Mesothelial cell of epicardium (in vitro differentiated cells): ENCODE results near the gene SCYGR6. TPM values are rescaled to one million over a fixed set of nuclear protein-coding genes. Genes with fewer than 3 reads are reported as not detected.

Experiments used
- DNase-seq, 2 experiments: peaks; one replicate each; pipeline ENCODE4 v3.0.0; 2021; ENCODE audit warnings: low spot score in 2 of 2; ENCODE audit not compliant: unreplicated experiment in 2 of 2
- H3K27ac Mint-ChIP-seq: 2 replicates; pipeline ENCODE4 v1.8.0; 2021; ENCODE audit warnings: mixed read lengths
- H3K27me3 Mint-ChIP-seq: 2 replicates; pipeline ENCODE4 v1.8.0; 2021; ENCODE audit warnings: low read depth, mixed read lengths
- H3K36me3 Mint-ChIP-seq: 2 replicates; pipeline ENCODE4 v1.8.0; 2021; ENCODE audit warnings: mixed read lengths
- H3K4me1 Mint-ChIP-seq: 2 replicates; pipeline ENCODE4 v1.8.0; 2021; ENCODE audit warnings: mixed read lengths
- H3K4me3 Mint-ChIP-seq: 2 replicates; pipeline ENCODE4 v1.8.0; 2021; ENCODE audit warnings: mild to moderate bottlenecking, moderate library complexity, mixed read lengths
- H3K9me3 Mint-ChIP-seq: 2 replicates; pipeline ENCODE4 v1.8.0; 2021; ENCODE audit warnings: mixed read lengths
- total RNA-seq: library from RNA; stranded (reverse); gene quantifications from 3 replicates; pipeline ENCODE4 v1.2.1, GENCODE V29; 2021
- TF ChIP-seq, protein P1 (sequence below): fragments of 200-600 bp; sonication (generic); IDR thresholded peaks from one replicate; pipeline ENCODE4 v1.5.0; 2021; ENCODE audit warnings: antibody characterized with exemption; ENCODE audit not compliant: unreplicated experiment

SCYGR6 gene
- total RNA-seq, 1 donor from 2014 or later, result not detected

DNA sequence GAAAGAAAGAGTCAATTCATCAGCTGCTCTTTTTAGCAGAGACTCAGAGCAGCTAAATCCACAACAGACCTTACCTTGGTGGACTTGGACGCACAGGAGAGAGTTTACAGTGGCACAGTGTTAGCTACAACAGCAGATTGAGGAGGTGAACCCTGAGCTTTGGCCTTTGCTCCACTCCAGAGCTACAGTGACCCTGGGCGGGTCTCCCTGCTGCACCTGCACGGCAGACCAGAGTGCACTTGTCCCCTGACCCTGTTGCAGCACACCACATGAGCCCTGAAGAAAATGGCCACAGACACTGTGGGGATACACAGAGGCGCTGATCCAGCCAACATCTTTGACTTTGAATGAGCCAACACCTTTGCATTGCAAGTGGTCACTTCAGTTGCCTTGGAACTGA lies 17.7 kb downstream of the SCYGR6 start:
- H3K27ac Mint-ChIP-seq, result no peak overlapping the region
- no peak overlapping the region for H3K4me3 Mint-ChIP-seq
- TF ChIP-seq, protein P1, sequence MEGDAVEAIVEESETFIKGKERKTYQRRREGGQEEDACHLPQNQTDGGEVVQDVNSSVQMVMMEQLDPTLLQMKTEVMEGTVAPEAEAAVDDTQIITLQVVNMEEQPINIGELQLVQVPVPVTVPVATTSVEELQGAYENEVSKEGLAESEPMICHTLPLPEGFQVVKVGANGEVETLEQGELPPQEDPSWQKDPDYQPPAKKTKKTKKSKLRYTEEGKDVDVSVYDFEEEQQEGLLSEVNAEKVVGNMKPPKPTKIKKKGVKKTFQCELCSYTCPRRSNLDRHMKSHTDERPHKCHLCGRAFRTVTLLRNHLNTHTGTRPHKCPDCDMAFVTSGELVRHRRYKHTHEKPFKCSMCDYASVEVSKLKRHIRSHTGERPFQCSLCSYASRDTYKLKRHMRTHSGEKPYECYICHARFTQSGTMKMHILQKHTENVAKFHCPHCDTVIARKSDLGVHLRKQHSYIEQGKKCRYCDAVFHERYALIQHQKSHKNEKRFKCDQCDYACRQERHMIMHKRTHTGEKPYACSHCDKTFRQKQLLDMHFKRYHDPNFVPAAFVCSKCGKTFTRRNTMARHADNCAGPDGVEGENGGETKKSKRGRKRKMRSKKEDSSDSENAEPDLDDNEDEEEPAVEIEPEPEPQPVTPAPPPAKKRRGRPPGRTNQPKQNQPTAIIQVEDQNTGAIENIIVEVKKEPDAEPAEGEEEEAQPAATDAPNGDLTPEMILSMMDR, result no peak
- no peaks in the 10 kb centered on the region for H3K27me3 Mint-ChIP-seq
- H3K4me1 Mint-ChIP-seq, result peaks cover 16% of the 10 kb centered on the region
- peaks cover 7% of the 10 kb centered on the region for H3K36me3 Mint-ChIP-seq
- DNase-seq, result no peak
- H3K9me3 Mint-ChIP-seq, result no peaks in the 10 kb centered on the region

DNA sequence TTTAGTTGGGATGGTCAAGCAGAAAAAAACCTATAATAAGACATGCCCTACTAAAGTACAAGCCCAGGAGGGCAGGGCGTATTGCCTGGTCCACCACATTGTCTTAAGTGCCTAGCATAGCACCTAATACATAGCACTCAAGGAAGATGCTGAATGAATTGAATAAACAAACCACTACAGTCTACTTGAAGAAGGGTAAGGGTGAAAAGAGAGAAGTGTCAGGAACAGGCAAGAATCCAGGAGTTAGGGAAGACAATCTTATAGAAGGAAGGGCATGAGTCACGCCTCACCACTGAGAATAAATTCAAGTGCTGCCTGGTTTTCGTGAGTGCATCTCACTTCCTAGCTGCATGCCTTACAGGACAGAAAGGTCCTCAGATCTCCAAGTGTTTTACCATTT lies 20.6 kb downstream of the SCYGR6 start:
- H3K27me3 Mint-ChIP-seq, result no peaks in the 10 kb centered on the region
- H3K9me3 Mint-ChIP-seq, result peaks cover 6% of the 10 kb centered on the region
- H3K27ac Mint-ChIP-seq, result peak overlapping the region; percentile 96

GRCh38 chr2:227703280-227703732 lies 21.3 kb downstream of the SCYGR6 start:
- H3K36me3 Mint-ChIP-seq, result peaks cover 18% of the 10 kb centered on the region

More for the DNA sequence above, 20.6 kb downstream of the SCYGR6 start:
- no peak overlapping the region for H3K4me3 Mint-ChIP-seq
- peaks cover 16% of the 10 kb centered on the region for H3K4me1 Mint-ChIP-seq
- TF ChIP-seq, protein P1, result no peak
- DNase-seq, result no peak
- peaks cover 16% of the 10 kb centered on the region for H3K36me3 Mint-ChIP-seq

GRCh38 chr2:227701556-227701955 lies 23.0 kb downstream of the SCYGR6 start:
- Mint-ChIP-seq H3K4me1 (peaks cover 16% of the 10 kb centered on the region), H3K4me3 (no peak overlapping the region), H3K27me3 (no peaks in the 10 kb centered on the region), H3K36me3 (peaks cover 18% of the 10 kb centered on the region), H3K9me3 (peaks cover 6% of the 10 kb centered on the region), H3K27ac (no peak overlapping the region)
- TF ChIP-seq, protein P1, result no peak
- no peak for DNase-seq

More at GRCh38 chr2:227703280-227703732, 21.3 kb downstream of the SCYGR6 start:
- peak overlapping the region; percentile 96 for H3K27ac Mint-ChIP-seq
- H3K4me1 Mint-ChIP-seq, result peaks cover 16% of the 10 kb centered on the region
- H3K27me3 Mint-ChIP-seq, result no peaks in the 10 kb centered on the region
- H3K9me3 Mint-ChIP-seq, result peaks cover 6% of the 10 kb centered on the region
- H3K4me3 Mint-ChIP-seq, result no peak overlapping the region
- no peak for DNase-seq
- TF ChIP-seq, protein P1, result no peak

GRCh38 chr2:227696990-227697679 lies 27.4 kb downstream of the SCYGR6 start:
- TF ChIP-seq, protein P1, result no peak
- Mint-ChIP-seq H3K27ac (no peak overlapping the region), H3K9me3 (peaks cover 19% of the 10 kb centered on the region), H3K36me3 (peaks cover 28% of the 10 kb centered on the region), H3K4me3 (no peak overlapping the region), H3K27me3 (no peaks in the 10 kb centered on the region), H3K4me1 (no peaks in the 10 kb centered on the region)
- DNase-seq, result no peak
